GM19324 (cell line): ENCODE results near the gene KCTD1.
A peak's percentile ranks its signal among the peaks of the same experiment; 100 is the strongest.

Source experiments
- ATAC-seq: cut with Tn5 transposase; IDR thresholded peaks from one replicate; pipeline ENCODE4 v1.9.1; 2021; ENCODE audit warnings: mild to moderate bottlenecking, moderate library complexity; ENCODE audit not compliant: unreplicated experiment, low FRiP score

KCTD1 gene

DNA sequence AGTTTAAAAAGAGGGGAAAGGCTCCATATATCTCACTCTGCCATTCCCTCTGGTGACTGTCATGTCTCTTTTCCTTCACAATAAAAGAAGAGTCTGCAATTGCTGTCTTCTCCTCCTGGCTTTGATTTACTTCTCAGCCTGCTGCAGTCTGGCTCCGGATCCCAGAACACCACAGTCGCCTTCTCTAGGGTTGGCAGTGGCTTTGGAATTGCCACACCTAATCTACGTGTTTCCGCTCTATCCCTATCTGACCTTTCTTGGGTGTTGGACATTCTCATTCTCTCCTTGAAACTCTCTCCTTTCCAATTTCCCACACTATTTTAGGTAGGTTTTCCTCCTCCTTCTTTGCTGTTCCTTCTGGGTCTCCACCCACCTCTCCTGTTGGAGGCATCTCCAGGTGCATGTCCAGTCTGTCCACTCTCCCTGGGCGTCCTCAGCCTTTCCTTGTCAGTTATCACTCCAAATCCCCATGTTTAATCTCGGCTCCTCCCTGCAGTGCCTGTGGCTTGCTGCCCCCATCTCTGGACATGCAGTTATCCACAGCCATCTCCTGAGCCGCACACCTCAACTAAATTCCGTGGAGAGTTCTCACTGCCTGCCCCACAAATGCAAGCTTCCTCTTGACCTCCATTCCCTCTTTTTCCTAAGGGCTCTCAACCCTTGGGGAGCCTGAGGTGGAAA lies 112.8 kb downstream of the KCTD1 start:
- no peak for ATAC-seq

DNA sequence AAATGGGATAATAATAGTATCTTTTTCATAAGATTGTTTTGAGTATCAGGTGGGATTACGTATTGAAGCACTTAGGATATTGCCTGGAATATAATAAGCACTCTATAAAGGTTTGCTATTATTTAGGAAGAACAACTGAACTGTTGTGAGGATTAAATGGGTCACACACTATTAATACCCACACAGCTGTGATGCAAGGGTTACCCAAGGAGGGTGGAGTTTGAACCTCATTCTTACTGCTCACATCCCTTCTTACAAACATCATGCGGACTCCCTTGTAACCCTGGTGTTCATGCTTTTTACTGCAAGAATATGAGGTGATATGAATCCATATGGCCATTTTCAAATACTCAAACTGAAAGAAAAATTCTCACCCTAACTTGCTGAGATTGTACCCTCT lies 113.5 kb downstream of the KCTD1 start:
- no peak for ATAC-seq

DNA sequence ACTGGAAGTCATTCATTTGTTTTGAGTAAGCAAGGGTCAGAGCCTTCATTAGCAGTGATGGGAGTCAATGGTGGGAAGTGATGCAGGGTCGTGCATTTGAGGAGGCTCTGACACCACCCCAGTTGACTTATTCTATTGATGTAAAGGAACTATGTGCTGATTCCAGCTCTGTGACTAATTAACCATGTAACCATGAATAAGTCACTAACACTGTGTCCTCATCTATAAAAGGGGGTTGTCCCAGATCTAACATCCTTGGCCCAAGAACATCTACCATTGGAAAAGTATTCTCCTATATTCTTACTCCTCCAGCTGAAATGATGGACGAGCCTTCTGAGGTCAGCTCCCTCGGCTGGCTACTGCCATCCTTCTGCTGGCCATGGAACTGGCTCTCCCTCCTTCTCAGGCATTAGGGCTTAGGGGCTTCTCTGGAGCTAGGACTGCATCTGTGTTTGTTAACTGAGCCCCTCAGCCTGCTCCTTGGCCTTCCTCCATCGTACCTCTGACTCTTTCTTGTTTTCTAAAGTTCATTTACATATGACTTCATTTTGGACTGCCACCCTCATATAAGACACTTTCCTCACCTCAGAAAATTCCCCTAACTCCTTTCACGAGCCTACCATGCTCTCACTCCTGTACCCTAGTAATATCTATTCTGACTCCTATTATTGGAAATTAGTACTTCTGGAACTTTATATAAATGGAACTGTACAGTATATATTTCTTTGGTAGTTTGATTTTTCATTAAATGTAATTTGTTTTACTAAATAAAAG lies 115.5 kb downstream of the KCTD1 start:
- ATAC-seq: no peak

DNA sequence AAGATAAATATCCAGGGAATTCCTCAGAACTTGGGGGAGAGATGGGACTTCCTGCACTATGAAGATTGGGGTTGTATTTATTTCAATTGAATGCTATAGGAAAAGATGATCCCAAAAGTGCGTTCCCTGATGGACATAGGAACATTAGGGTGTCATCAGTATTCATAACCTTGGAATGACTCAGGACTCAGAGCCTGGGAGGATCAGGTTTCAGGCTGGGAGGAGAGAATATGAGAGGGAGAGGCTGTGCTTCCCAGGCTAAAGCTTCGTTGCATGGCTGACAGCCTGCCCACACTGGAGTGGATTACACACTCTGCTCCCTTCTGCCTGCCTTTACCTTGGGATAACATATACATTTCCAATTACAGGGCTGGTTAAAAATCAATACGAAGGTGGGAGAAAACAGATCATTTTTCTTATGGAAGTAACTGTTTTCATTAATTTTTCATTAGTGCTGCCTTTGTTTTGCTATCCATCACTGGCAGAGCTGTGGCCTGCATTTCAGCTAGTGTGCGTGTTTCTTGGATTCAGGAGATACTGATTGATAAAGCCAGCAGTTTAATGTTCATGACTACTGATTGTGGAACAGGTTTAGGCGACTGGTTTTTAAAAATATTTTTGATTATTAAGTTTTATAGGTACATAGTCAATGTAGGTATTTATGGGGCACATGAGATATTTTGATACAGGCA lies 118.7 kb downstream of the KCTD1 start:
- no peak for ATAC-seq

DNA sequence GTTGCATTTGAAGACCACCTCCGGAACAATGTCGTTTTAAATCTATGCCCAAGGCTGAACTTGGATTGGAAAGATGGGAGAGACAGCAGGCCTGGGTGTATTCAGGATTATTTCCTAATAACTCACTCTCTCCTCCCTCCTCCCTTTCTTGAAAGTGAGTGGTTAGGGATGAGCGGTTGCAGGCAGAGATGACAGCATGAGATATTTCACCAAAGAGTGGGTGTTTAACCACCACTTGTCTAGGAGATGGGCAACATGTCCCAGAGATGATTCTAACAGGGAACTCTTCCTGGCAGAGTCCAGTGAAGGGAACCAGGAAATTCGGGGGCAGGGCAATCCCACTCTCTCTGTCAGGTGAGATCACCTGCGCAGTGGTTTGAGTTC lies 123.2 kb downstream of the KCTD1 start:
- ATAC-seq: no peak

DNA sequence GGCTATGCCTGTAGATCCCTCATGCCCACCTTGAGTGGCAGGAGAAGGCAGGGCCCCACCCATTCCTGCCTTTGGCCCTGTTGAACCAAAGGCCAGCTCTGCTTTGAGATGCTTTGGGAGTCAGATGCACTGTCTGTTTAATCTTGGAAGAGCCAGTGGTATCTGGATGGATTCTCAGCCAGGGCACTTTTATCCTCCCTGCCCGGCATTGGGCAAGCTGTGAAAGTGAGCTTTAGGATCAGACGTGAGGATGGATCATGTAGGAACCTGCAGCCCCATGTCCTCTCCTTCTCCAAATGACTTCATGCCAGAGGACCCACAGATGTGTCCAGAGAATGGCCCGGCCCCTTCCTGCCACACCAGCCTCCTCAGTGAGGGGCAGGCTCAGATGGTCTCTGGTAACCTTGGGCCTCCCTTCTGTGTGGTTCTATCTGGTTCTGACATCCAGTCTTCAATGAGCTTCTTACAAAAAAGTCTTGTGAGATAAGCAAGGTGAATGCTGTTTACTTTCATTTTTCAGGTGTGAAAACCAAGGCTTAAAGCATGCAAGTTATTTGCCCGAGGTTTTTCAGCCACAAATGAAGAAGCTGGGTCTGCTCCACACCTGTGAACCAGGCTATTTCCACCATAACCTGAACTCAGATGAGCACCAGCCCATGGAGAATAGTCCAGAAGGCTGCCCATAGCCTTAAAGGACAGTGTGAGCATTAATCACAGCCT lies 123.8 kb downstream of the KCTD1 start:
- no peak for ATAC-seq

DNA sequence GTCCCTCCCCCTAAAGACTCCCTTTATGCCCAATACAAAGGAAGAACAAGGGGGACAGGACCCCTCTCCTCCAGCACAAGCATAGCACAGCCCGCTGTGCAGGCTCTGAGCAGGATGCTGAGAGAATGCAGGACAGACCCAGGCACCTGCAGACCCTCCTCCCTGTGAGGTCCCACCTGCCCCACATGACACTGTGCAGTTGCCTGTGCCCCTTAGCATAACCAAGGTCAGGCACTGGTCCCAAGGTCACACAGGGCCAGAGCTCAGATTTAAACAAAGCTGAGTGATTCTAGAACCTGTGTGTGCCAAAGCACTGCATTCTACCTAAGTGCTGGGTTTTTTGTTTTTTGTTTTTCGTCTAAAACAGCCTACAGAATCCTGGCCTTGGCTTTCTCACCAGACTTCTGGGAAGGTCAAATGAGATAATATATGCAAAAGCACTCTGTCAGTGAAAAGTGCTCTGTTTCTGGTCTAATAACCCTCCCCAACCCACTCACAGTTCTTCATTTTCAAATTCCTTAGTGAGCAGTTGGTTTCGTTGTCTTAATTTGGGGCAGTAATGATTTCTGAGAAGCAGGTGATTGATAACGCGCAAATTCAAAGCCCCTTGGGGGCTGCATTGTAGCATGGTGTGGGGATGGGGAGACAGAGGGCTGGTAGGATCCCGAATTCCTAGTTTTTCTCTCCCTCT lies 125.7 kb downstream of the KCTD1 start:
- ATAC-seq: peak; percentile 58

DNA sequence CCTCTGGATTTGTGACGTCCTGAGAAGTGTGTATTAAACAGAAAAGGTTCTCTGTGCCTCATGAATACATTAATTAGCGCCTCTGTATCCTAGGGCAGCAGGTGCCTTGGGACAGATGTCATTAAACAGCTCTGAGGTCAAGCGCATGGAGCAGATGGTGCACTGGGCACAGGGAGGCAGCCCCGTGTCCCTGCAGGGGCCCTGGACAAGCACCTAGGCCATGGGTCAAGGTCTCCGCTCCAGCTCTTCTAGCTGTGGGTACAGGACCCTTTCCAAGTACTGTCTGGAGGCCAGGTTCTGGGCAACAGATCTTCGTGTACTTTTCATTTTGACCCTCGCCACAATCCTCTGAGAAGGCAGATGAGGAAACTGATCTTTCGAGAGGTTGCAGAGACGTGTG lies 126.4 kb downstream of the KCTD1 start:
- ATAC-seq: no peak

DNA sequence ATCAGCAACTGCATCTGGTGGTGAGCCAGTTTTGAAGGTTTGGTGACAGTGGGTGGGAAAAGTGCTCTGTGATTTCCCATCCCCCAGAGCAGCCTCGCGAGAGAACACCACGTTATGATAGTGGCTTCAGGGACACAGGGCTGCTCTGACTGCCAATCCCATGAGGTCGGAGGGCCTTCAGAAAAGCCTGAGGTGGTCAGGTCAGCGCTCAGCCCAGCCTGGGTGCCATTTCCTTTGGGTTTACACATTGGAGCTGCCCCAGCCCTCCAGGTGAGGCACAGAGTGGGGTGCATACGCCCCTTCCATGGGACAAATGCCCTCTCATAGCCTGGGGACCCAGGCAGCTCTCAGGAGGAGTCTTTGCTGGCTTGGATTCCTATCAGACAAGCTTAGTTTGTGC lies 126.8 kb downstream of the KCTD1 start:
- ATAC-seq: no peak

DNA sequence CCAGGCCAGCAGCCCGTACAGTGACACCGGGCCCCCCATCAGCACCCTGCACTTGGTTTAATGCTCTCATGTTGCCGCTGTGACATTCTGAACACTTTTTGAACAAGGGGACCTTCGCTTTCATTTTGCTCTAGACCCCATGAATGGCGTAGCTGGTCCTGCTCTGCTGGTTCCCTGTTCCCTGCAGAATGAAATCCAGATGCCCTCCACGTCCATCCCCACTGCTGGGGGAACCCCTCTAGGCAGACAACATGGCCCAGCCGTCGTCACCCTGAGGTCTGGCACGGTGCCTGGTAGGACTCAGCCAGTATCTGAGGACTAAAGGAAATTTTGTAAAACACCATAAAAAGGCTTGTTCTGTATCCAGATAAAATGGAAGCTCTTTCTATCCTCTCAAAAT lies 128.6 kb downstream of the KCTD1 start:
- no peak for ATAC-seq

DNA sequence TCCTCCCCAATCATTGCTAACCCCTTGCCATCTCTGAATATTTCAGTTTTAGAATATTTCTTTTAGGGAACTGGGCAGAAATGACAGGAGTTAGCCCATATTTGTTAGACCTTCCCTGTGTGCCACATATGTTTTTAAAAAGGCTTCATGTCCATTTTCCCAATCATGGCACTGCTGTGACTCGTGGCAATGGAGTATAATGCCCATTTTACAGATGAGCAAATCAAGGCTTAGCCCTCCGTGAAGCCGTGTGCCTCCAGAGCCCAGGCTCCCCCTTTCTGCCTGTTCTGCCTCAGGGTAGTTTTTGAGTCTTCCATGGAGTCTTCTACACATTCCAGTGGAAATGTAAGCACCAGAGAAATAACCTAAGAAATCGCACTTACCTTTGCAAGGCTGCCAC lies 130.1 kb downstream of the KCTD1 start:
- no peak for ATAC-seq

DNA sequence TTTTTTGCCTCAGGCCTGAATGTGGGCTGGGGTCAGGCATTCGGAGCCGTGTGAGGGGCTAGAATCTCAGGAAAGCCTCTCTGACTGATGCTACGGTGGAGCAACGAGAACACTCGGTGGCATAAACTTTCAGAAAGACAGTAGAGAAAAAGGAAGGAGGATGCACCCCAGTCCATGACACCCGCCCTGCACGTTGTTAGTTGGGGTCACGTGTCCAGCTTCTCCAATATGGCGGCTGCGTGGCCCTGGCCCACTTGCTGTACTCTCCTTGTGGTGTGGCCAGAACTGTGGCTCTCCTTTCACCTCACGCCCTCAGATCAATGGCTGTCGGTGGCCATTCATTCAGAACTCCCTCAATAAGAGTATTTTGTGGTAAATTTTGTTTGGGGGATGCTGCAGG lies 131.2 kb downstream of the KCTD1 start:
- ATAC-seq: no peak

DNA sequence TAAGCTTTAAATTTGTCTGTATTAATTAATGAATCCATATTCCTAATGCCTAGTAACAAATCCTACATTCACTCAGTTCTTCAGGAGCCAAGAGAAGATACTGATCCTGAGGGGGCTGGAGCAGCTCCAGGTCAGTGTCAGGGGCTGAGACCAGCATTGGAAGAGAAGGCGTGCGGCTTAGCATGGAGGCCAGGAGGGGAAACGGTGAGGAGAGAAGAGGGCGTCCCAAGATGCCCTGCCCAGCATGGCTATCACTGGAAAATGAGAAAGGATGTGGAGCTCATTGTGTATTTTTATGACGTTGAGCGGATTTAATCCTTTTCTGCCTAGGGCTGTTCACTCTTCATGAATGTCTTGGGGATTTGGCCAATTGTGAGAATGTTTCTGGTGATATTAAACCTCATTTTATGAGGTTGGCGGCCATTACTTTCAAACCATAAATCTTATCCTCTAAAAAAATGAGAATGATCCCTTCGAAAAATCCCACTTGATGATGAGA lies 131.7 kb downstream of the KCTD1 start:
- no peak for ATAC-seq

DNA sequence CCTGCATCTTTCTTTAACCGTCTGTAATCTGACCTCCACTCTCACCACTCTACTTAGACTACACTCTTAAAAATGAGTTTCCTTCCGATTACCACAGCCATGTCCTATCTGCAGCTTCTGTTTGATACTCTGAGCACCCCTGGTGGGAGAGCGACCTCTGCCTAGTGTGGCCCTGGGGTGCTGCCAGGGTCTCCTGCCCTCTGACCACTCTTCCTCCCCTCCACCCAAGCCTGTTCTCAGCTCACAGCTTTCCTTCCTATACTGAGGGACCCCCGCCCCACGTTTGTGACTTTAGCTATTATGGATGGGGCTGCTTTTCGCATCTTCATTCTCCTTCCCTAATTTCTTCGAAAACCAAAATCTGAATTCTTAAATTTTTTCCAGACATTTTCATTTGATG lies 132.7 kb downstream of the KCTD1 start:
- no peak for ATAC-seq

DNA sequence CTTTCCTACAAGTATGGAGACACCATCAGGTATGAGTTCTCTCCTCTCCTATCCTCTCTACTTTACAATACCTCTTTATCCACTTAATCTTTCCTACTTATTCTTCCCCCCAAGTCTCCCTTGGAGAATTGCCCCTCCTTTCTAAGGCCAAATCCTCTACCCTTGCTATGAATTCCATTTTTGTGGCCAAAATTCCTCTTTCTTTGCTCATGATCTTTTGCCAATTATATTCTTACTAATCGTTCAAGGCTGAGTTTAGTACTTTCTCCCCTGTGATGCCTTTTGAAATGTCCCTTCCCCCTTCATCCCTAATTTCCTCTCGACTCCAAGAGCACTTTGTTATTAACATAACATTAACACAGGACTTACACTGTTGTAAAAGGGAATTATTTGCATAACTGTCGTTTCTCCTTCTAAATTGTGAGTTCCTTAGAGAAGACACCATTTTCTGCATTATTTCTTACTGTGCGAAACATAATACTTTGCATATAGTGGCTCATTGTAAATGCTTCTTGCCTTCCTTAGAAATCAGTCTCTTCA lies 133.4 kb downstream of the KCTD1 start:
- ATAC-seq: no peak

DNA sequence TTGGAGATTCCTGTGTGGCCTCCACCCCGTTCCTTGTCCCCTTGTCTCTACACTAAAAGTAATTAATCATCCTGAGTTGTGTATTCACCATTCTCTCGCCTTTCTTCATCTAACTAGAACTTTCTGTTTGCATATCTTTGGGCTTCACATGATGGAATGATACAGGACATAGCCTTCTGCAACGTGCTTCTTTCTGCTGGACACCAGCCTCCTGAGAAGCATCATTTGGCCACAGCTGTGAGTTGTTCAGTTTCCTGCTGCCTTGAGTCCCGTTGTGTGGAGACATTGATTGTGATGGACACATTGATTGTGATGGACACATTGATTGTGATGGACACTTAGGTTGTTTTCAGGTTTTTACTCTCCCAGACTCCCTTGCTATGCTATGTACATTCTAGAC lies 139.3 kb downstream of the KCTD1 start:
- no peak for ATAC-seq

DNA sequence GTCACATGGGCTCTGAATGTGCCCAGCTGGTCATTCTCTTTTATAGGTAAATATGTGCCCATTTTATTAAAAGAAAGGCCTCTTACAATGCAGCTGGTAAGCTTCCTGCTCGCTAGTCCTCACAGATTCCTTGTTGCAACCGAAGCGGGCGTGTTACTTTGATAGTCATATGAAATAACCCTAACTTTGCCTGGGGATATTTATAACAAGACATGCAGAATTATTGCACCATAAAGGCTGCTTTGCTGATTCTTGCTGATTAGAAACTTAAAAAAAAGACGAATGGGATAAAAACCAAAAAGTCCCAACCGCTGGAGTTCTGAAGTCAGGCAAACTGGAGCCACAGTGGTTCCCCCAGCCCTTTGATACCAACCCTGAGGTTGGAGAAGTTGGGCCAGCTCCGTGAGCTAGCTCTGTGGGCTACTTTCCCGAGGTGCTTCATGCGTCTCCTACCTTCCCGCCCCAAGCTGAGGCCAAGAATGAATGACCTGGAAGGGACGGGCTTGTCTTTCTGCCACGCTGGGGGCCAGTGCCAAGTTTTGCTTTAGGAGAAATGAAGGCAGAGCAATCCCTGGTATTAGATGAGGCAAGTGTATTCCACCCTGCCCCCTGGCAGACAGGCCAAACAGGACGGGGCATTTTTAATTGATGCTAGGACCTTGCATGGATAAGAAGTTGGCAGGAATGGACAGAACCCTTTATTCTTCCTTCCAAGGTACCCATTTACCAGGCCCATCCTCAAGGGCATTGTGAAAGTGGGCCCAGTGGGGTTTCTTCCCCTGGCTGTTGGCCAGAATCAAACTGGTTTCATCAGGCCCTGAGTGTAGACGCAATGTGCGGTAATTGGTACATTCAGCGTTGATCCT lies 140.4 kb downstream of the KCTD1 start:
- ATAC-seq: no peak

DNA sequence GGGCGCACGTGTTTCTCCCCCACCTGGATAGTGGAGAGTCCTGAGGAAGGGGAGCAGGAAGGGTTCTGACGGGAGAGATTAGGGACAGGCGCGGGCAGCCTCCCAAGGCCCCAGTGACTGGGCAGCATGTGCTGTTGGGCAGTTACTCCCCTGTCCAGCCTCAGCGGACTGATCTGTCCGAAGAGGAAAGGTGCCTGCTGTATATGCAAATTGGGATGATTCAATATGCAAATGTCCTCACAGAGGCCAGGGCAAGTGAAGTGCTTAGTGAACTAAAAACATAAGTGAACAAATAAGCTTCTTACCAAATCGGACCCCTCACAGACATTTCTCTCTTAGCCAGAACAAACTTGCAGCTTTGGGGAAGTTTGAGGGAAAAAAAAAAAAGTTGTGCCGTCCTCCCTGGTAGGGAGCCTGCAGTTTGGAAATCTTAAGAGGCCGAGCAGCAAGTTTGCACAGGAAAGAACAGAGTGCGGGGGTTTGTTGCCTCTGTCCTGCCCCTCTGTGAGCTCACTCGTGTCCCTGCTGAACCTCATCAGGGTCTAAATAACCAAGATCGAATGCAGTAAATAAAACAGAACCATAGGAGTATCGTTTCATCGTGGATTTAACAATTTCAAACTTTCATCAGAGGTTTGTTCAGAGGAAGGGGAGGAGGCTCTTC lies 141.4 kb downstream of the KCTD1 start:
- ATAC-seq: no peak

DNA sequence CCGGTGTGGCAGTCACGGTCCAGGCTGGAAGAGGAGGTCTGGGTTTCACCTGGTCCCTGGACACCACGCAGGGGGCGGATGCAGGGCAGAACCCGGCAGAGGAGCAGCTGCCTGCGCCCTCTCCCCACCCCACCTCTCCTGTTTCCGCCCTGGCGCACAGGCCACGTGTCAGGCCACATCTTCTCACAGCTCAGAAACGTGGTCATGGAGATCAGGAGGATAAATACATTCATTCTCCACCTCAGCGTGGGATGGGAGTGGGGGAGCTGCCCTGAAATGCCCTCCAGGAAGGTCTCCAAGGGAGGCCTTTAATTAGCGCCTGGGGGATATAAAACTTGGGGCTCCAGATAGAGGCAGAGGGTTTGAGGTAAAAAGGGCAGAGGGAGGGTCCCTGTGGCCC lies 142.0 kb downstream of the KCTD1 start:
- ATAC-seq: no peak
